Epithelial cell of proximal tubule (primary cell): ENCODE measurements around the gene DNAJB8. TPM values are rescaled to one million over a fixed set of nuclear protein-coding genes. Genes with fewer than 3 reads are reported as not detected.

Experiments
- DNase-seq: peaks from one replicate; pipeline ENCODE4 v3.0.0-alpha.2; 2011; ENCODE audit warnings: low read depth
- H3K4me3 ChIP-seq: 2 replicates; pipeline ENCODE4 v1.5.1; 2011; ENCODE audit warnings: low read depth, mild to moderate bottlenecking, low read length
- total RNA-seq: library from RNA; depleted of rRNA; stranded (reverse); fragments of >200 nt; gene quantifications from 2 replicates; pipeline ENCODE4 v1.2.3, GENCODE V29; 2015
- TF ChIP-seq, protein P1 (sequence below): conservative IDR thresholded peaks from 2 replicates; pipeline ENCODE4 v1.5.1; 2012; ENCODE audit warnings: low read depth, mild to moderate bottlenecking, low read length

The DNAJB8 gene
- total RNA-seq, 1 donor from 2014 or later = not detected

DNA sequence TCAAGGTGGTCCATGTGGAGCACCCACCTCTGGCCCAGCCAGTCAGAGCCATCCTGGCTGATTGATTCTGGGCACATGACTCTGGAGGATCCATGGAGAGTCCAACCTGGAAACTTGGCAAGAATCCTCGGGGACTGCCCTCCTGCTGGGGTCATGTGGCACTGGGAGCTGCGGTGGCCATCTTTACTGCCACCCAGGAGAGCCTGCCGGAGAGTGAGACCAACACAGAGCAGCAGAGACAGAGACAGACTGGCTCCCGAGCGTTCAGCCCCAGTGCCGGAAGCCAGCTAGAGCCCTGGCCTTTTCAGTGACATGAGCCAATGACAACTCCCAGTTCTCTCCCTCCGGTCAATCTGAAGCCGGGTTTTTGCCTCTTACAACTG lies 37.8 kb upstream of the DNAJB8 start:
- no peak overlapping the region for H3K4me3 ChIP-seq
- no peak for DNase-seq
- TF ChIP-seq, protein P1, sequence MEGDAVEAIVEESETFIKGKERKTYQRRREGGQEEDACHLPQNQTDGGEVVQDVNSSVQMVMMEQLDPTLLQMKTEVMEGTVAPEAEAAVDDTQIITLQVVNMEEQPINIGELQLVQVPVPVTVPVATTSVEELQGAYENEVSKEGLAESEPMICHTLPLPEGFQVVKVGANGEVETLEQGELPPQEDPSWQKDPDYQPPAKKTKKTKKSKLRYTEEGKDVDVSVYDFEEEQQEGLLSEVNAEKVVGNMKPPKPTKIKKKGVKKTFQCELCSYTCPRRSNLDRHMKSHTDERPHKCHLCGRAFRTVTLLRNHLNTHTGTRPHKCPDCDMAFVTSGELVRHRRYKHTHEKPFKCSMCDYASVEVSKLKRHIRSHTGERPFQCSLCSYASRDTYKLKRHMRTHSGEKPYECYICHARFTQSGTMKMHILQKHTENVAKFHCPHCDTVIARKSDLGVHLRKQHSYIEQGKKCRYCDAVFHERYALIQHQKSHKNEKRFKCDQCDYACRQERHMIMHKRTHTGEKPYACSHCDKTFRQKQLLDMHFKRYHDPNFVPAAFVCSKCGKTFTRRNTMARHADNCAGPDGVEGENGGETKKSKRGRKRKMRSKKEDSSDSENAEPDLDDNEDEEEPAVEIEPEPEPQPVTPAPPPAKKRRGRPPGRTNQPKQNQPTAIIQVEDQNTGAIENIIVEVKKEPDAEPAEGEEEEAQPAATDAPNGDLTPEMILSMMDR = no peak

DNA sequence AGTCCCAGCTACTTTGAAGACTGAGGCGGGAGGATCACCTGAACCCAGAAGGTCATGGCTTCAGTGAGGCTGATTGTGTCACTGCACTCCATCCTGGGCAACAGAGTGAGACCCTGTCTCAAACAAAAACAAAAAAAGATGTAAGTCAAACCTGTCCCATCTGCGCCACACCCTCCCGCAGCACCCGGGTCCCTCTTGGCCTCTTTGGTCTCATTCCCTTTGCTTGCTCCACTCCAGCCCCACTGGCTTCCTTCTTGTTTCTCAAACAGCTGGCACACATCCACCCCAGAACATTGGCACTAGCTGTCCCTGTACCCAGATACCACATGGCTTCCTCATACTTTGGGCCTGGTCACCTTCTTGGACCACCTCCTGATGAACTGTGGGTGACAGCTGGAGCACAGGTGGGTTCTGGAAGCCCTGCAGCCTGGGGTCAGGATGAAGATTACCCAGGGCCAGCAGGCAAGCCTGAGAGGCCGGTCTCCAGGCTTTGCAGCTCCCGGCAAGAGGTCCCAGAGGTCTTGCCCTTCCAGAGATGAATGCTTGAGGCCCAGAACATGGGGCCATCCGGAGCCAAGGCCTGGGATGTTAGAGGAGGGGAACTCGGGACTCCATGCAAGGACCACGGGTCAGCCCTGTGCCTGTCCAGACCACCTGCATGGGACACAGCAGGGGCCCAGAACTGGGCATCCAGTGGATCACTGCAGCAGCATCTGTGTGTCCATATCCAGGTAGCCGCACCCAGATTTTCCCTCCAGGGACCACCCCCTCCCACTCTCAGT lies 37.3 kb upstream of the DNAJB8 start:
- DNase-seq = no peak
- TF ChIP-seq, protein P1 = no peak

DNA sequence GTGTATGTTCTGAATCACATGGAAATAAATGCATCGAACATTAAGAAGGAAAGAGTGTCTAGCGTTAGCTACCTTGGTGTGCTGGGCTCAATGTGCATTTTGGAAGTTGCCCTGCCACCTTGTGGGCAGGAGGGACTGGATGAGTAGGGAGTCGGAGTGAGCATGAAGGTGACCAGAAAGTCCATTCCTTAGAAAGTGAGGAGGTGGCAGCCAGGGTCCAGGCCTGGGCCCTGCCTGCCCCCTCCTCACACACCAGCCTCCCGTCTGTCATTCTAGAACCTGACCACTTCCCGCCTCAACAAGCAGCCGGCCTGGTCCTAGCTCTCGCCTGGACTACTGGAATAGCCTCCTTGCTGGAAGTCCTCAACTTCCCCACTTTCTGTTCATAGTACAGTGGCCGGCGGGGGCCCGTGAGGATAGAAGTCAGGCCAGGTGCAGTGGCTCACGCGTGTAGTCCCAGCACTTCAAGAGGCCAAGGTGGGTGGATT lies 36.5 kb upstream of the DNAJB8 start:
- TF ChIP-seq, protein P1 = peak; percentile 51
- no peak overlapping the region for H3K4me3 ChIP-seq
- no peak for DNase-seq

More for the DNA sequence above, 37.3 kb upstream of the DNAJB8 start:
- H3K4me3 ChIP-seq = no peak overlapping the region

DNA sequence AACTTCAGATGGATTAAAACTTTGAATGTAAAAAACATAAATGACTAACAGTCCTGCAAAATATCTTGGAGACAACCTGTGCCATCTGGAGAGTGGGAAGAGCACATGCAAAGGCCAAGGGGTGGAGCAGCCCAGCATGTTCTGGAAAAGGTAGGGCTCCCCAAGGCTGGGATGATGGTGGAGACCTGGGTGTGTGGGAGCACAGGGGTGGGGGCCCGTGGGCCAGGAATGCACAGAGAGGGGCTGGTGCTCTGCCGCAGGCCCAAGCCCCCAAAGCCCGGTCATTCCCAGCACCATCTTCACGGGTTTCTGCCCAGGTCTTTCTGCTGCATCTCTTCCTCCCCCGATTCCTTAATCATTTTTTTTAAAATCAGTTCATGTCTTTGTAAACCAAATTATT lies 36.0 kb upstream of the DNAJB8 start:
- DNase-seq = no peak
- H3K4me3 ChIP-seq = no peak overlapping the region
- TF ChIP-seq, protein P1 = no peak

DNA sequence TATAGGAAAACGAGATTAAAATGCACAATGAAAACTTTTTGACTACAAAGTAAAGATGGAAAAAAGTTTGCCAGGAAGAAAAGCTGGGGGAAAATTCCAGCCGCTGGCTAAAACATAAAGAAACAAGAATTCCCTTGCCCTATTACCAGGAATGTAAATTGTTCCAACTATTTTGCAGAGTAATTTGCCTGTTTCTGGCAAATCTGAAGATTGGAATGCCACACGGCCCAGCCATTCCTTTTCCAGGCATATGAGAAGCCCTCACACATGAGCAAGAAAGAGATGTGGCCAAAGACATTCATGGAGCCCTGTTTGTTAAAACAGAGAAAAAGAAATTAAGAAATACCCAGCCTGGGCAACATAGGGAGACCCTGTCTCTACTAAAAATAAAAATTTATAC lies 34.7 kb upstream of the DNAJB8 start:
- no peak for DNase-seq
- TF ChIP-seq, protein P1 = no peak
- H3K4me3 ChIP-seq = no peak overlapping the region

DNA sequence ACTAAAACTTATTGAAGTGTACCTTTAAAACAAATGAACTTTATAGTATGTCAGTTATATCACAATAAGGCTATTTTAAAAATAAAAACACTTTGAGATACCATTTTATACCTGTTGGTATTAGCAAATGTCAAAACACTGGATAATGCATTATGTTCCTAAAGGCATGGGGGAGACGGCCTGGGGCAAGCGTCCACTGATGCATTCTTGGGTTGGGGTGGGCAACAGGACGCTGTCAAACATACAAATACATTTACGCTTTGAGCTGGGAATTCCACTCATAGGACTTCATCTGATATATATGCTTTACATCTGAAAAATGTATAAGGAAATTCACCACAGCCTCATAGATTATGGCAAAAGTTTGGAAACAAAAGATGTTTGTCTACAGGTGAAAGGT lies 33.9 kb upstream of the DNAJB8 start:
- TF ChIP-seq, protein P1 = no peak
- DNase-seq = no peak

More for the DNA sequence above, 33.9 kb upstream of the DNAJB8 start:
- H3K4me3 ChIP-seq = no peak overlapping the region
